SK-N-SH treated with all-trans-retinoic acid at 6 μM for 48 hours (cell line): ENCODE results near the gene CCDC181.

Source experiments
- ATAC-seq: fragments of 200-7000 bp; cut with Tn5 transposase; 3 replicates; pipeline ENCODE4 v1.9.1; 2020; ENCODE audit warnings: mild to moderate bottlenecking, moderate library complexity
- ARNTL ChIP-seq: fragments of 450-650 bp; formaldehyde crosslinking; IDR thresholded peaks from 2 replicates; pipeline ENCODE4 v1.5.0; 2020; ENCODE audit warnings: low read depth, mild to moderate bottlenecking, moderate library complexity, borderline replicate concordance
- CSDC2 ChIP-seq: fragments of 250-450 bp; sonication (Bioruptor Pico); IDR thresholded peaks from 2 replicates; pipeline ENCODE4 v1.5.0; 2020; ENCODE audit warnings: mild to moderate bottlenecking, moderate library complexity
- ESRRG ChIP-seq: fragments of 250-450 bp; sonication (Bioruptor Pico); IDR thresholded peaks from 2 replicates; pipeline ENCODE4 v1.6.1; 2021; ENCODE audit warnings: mild to moderate bottlenecking
- GLIS3 ChIP-seq: fragments of 250-450 bp; sonication (Bioruptor Pico); IDR thresholded peaks from 2 replicates; pipeline ENCODE4 v1.5.0; 2020; ENCODE audit warnings: mild to moderate bottlenecking, moderate library complexity
- ISL1 ChIP-seq: fragments of 250-450 bp; sonication (Bioruptor Pico); IDR thresholded peaks from 2 replicates; pipeline ENCODE4 v2.1.2; 2022; ENCODE audit warnings: mild to moderate bottlenecking, moderate library complexity
- OSR1 ChIP-seq: fragments of 250-450 bp; sonication (Bioruptor Pico); IDR thresholded peaks from 2 replicates; pipeline ENCODE4 v1.8.0; 2022; ENCODE audit warnings: moderate library complexity, mild to moderate bottlenecking, inconsistent platforms
- PATZ1 ChIP-seq: fragments of 250-450 bp; sonication (Bioruptor Pico); IDR thresholded peaks from 2 replicates; pipeline ENCODE4 v1.8.0; 2020; ENCODE audit warnings: mild to moderate bottlenecking, moderate library complexity, borderline replicate concordance
- POU6F1 ChIP-seq: fragments of 250-450 bp; sonication (Bioruptor Pico); IDR thresholded peaks from 2 replicates; pipeline ENCODE4 v1.8.0; 2021; ENCODE audit warnings: low read depth, mild to moderate bottlenecking, moderate library complexity, borderline replicate concordance
- RARB ChIP-seq: fragments of 250-450 bp; sonication (Bioruptor Pico); IDR thresholded peaks from 2 replicates; pipeline ENCODE4 v1.8.0; 2021; ENCODE audit warnings: mild to moderate bottlenecking, moderate library complexity
- SNAI2 ChIP-seq: fragments of 250-450 bp; sonication (Bioruptor Pico); IDR thresholded peaks from 2 replicates; pipeline ENCODE4 v1.5.0; 2020; ENCODE audit warnings: mild to moderate bottlenecking, moderate library complexity
- TCF4 ChIP-seq: fragments of 250-450 bp; sonication (Bioruptor Pico); IDR thresholded peaks from 2 replicates; pipeline ENCODE4 v1.8.0; 2021; ENCODE audit warnings: mild to moderate bottlenecking, moderate library complexity, borderline replicate concordance
- TOX ChIP-seq: fragments of 250-450 bp; sonication (Bioruptor Pico); IDR thresholded peaks from 2 replicates; pipeline ENCODE4 v1.8.0; 2021; ENCODE audit warnings: mild to moderate bottlenecking, moderate library complexity, borderline replicate concordance
- ZC3H10 ChIP-seq: fragments of 250-450 bp; sonication (Bioruptor Pico); IDR thresholded peaks from 2 replicates; pipeline ENCODE4 v1.5.1; 2021; ENCODE audit warnings: mild to moderate bottlenecking, moderate library complexity
- ZFP3 ChIP-seq: fragments of 250-450 bp; sonication (Bioruptor Pico); IDR thresholded peaks from 2 replicates; pipeline ENCODE4 v1.5.0; 2020; ENCODE audit warnings: mild to moderate bottlenecking, moderate library complexity
- ZNF565 ChIP-seq: fragments of 450-650 bp; formaldehyde crosslinking; conservative IDR thresholded peaks from 2 replicates; pipeline ENCODE4 v1.5.0; 2020; ENCODE audit warnings: low read depth, mild to moderate bottlenecking, moderate library complexity
- ZNF70 ChIP-seq: fragments of 450-650 bp; formaldehyde crosslinking; IDR thresholded peaks from 2 replicates; pipeline ENCODE4 v1.5.0; 2020; ENCODE audit warnings: mild to moderate bottlenecking, moderate library complexity
- ZNF8 ChIP-seq: fragments of 450-650 bp; formaldehyde crosslinking; IDR thresholded peaks from 2 replicates; pipeline ENCODE4 v1.5.0; 2020; ENCODE audit warnings: mild to moderate bottlenecking, moderate library complexity
- TF ChIP-seq, protein P1 (sequence below): fragments of 250-450 bp; sonication (Bioruptor Pico); IDR thresholded peaks from 2 replicates; pipeline ENCODE4 v1.5.0; 2020; ENCODE audit warnings: mild to moderate bottlenecking, moderate library complexity
- TF ChIP-seq, protein P2 (sequence below): fragments of 250-450 bp; sonication (Bioruptor Pico); IDR thresholded peaks from 2 replicates; pipeline ENCODE4 v1.5.1; 2021; ENCODE audit warnings: mild to moderate bottlenecking, moderate library complexity

CCDC181 gene

DNA sequence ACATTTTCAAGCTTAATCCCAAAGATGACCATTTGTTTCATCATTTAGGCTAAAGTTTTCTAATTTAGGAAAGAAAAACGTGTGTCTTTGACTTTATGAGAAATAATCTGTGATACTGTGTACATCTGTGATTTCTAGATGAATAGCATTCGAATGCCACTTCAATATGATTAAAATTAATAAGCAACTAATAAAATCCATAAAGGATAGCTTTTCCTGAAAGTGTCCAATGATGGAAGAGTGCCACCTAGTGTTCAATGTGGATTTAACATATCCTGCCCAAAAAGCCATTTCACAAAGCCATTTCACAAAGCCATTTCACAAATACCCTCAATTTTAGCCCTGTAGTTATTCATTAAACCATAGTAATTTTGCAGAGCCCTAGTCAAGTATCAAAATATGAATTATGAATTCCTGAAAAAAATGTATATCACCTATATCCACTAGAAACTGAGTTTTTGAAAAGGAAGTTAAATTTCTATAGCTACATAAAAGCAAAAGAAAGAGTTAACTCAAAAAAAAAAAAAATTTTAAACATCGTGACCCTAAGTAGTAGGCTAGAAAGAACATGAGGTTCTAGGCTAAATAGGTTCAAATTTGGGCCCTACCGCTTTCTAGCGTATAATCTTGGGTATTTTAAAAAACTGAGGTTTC, 78.8 kb downstream of the CCDC181 start:
- peak; percentile 68 for ATAC-seq
- TF ChIP-seq GLIS3 (CRISPR knock-in tag) (no peak), TOX (CRISPR knock-in tag) (0 out of 2 replicates have a peak, but pooled peaks have one; percentile 3), ZNF8 (no peak), RARB (CRISPR knock-in tag) (no peak), OSR1 (CRISPR knock-in tag) (no peak), ISL1 (no peak), POU6F1 (CRISPR knock-in tag) (no peak)

DNA sequence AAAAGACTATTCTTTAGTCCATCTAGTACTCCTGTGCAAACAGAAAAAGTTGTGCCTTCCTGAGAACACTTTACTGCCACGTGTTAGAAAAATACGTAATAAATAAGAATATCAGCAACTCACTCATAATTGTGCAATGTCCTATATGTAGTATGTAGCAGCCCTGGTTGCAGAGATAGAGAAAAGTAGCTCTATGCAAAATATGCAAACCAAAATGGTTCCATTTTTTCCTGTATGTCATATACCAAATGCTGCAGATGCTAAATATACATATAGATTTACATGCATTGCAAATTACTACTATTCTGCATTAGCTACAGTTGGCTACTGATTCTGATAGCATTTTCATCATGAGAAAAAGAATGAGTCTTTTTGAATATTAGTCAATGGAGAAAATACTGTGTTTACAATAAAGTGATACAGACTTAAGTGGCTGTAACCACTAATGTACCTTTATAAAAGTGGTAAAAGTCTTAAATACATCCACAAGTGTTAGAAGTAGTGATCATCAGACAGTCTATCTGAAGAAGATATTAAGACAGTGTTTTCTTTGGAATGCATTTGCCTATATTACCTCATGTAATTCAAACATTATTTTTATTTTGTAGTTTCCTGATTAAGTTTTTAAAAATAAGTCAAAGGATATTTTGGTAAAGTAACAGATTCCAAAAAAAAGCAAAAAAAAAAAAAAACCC, 79.4 kb downstream of the CCDC181 start:
- ATAC-seq: no peak
- TF ChIP-seq PATZ1 (CRISPR knock-in tag) (no peak), POU6F1 (CRISPR knock-in tag) (no peak), RARB (CRISPR knock-in tag) (no peak), TCF4 (CRISPR knock-in tag) (no peak), ZFP3 (CRISPR knock-in tag) (no peak), TOX (CRISPR knock-in tag) (no peak), SNAI2 (CRISPR knock-in tag) (no peak), ZNF70 (CRISPR knock-in tag) (no peak), GLIS3 (CRISPR knock-in tag) (no peak), ZNF8 (no peak), CSDC2 (CRISPR knock-in tag) (no peak), ESRRG (CRISPR knock-in tag) (no peak)
- TF ChIP-seq, protein P1, sequence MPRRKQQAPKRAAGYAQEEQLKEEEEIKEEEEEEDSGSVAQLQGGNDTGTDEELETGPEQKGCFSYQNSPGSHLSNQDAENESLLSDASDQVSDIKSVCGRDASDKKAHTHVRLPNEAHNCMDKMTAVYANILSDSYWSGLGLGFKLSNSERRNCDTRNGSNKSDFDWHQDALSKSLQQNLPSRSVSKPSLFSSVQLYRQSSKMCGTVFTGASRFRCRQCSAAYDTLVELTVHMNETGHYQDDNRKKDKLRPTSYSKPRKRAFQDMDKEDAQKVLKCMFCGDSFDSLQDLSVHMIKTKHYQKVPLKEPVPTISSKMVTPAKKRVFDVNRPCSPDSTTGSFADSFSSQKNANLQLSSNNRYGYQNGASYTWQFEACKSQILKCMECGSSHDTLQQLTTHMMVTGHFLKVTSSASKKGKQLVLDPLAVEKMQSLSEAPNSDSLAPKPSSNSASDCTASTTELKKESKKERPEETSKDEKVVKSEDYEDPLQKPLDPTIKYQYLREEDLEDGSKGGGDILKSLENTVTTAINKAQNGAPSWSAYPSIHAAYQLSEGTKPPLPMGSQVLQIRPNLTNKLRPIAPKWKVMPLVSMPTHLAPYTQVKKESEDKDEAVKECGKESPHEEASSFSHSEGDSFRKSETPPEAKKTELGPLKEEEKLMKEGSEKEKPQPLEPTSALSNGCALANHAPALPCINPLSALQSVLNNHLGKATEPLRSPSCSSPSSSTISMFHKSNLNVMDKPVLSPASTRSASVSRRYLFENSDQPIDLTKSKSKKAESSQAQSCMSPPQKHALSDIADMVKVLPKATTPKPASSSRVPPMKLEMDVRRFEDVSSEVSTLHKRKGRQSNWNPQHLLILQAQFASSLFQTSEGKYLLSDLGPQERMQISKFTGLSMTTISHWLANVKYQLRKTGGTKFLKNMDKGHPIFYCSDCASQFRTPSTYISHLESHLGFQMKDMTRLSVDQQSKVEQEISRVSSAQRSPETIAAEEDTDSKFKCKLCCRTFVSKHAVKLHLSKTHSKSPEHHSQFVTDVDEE (CRISPR knock-in tag): no peak
- TF ChIP-seq, all 23 proteins: peak for 0

- TF ChIP-seq ESRRG (CRISPR knock-in tag) (no peak), ZNF565 (CRISPR knock-in tag) (no peak), TOX (CRISPR knock-in tag) (no peak)
- TF ChIP-seq, all 23 proteins: peak for 0
- ATAC-seq: no peak
Observed at GRCh38 chr1:169346036-169346589, 81.2 kb downstream of the CCDC181 start.

- no peak for ATAC-seq
- TF ChIP-seq ZFP3 (CRISPR knock-in tag) (no peak), ESRRG (CRISPR knock-in tag) (no peak), TOX (CRISPR knock-in tag) (no peak), ARNTL (no peak), ZNF565 (CRISPR knock-in tag) (no peak), ZC3H10 (CRISPR knock-in tag) (no peak), OSR1 (CRISPR knock-in tag) (no peak)
- TF ChIP-seq, protein P1 (CRISPR knock-in tag): no peak
- TF ChIP-seq, protein P2, sequence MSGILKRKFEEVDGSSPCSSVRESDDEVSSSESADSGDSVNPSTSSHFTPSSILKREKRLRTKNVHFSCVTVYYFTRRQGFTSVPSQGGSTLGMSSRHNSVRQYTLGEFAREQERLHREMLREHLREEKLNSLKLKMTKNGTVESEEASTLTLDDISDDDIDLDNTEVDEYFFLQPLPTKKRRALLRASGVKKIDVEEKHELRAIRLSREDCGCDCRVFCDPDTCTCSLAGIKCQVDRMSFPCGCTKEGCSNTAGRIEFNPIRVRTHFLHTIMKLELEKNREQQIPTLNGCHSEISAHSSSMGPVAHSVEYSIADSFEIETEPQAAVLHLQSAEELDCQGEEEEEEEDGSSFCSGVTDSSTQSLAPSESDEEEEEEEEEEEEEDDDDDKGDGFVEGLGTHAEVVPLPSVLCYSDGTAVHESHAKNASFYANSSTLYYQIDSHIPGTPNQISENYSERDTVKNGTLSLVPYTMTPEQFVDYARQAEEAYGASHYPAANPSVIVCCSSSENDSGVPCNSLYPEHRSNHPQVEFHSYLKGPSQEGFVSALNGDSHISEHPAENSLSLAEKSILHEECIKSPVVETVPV (CRISPR knock-in tag): no peak
Observed at GRCh38 chr1:169345511-169345910, 81.8 kb downstream of the CCDC181 start.
